Effector CD8-positive, alpha-beta T cell (primary cell): ENCODE measurements around the gene XRCC1.
"Not testable (repeated sequence)": the region's sequence is repeated elsewhere in the genome, so short reads cannot be mapped to it uniquely, and the experiment has no call there.

Experiments used
- DNase-seq: peaks from one replicate; lab custom pipeline; 2025; lab: John Stamatoyannopoulos, UW

XRCC1 gene

DNA sequence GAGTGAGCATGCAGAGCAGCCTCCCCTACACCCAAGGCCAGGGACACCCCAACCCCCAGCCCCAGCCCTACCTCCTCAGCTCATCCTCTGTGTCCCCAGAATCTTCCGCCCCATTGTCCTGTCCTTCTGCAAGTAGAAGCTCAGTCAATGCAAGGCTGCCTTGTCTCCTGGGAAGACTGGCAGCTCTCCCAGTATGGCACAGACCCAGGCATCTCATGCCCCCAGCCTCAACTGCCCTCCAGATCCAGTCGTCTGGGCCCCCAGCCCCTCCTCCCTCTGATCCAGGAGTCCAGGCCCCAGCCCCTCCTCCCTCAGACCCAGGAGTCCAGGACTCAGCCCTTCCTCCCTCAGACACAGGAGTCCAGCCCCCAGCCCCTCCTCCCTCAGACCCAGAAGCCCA, 29.3 kb downstream of the XRCC1 start:
- DNase-seq, result no peak

- DNase-seq, result no peak
Measured at GRCh38 chr19:43545276-43545675, 30.1 kb downstream of the XRCC1 start.

DNA sequence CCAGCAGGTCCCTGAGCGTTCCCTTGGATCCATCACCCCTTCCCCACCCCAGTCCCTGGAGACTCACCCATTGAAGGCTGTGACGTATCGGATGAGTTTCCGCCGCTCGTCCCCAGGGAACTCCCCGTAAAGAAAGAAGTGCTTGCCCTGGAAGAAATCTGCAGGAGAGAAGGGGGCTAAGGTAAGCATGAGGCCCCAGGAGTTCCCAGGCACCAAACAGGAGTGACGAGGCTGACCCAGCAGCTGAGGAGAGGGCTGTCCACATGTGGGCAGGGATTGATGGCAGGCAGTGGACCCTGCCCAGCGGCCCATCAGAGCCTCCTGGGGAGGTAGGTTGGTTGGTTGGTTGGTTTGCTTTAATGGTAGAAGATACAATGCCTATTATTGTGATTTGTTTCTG, 31.2 kb downstream of the XRCC1 start:
- no peak for DNase-seq

DNA sequence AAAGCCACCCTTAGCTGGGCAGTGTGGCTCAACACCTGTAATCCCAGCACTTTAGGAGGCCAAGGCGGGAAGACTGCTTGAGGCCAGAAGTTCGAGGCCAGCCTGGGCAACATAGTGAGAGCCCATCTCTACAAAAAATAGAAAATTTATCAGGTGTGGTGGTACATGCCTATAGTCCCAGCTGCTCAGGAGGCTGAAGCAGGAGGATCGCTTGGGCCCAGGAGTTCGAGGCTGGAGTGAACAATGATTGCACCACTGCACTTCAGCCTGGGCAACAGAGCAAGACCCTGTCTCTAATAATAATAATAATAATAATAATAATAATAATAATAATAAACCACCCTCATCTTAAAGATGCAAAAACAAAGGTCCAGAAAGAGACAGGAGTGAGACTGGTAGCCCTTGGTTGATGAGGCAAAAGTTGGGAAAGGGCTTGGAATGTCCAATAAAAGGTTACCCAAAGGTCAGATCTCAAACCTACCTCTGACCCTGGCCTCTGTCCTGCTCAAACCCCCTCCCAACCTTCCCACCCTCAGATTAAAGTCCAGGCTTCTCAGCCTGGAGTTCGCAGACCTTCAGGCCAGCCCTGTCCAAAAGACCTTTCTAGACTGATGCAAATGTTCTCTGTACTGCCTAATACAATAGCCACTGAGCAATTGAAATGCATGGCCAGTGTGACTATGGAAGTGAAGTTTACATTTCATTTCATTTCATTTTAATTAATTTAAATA, 33.2 kb downstream of the XRCC1 start:
- DNase-seq, result no peak

- no peak for DNase-seq
Measured at GRCh38 chr19:43540381-43540780, 34.9 kb downstream of the XRCC1 start.

GRCh38 chr19:43538922-43539321, 36.4 kb downstream of the XRCC1 start:
- DNase-seq, result no peak

GRCh38 chr19:43534816-43535761, 40.2 kb downstream of the XRCC1 start:
- DNase-seq, result peak; percentile 15

- no peak for DNase-seq
Measured at GRCh38 chr19:43534305-43534815, 41.0 kb downstream of the XRCC1 start.

GRCh38 chr19:43533546-43534304, 41.6 kb downstream of the XRCC1 start:
- DNase-seq, result peak; percentile 95

DNA sequence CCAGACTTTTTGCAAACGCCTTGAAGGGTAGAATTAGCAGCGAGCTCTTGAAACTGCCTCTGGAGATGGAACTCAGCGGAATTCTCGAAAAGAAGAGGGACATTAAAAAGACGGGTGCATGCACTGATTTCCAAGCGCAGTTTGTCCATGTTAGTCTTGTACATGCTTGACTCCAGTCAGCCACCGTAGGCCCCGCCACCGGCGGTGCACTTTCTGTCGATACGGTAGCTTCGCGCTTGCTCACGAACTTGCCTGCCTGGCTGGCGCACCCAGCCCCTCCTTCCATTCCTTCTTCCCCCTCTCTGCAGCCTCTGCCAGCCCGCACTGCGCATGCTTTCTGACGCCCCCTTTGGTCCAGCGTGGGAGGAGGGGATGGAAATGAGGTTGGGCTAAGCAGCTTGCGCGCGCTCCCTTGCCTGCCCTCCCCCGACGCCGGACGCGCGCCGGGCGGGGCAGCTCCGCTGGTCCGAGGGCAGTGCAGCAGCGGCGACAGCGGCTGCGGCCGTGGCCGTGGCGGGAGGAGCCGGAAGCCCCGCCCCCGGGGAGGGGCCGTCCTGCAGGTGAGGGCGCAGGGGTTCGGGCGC, 42.3 kb downstream of the XRCC1 start, which contains the start of gene ZNF575:
Gene ZNF575 (plus strand): TSS at position 227 of the 584 bp plus-strand sequence. CDS start 1,235 bp downstream, outside the sequence.
- peak; percentile 64 for DNase-seq

- peak; percentile 51 for DNase-seq
Measured at GRCh38 chr19:43532571-43532961, 42.8 kb downstream of the XRCC1 start.

- DNase-seq, result no peak
Measured at GRCh38 chr19:43527860-43528622, 47.3 kb downstream of the XRCC1 start.

DNA sequence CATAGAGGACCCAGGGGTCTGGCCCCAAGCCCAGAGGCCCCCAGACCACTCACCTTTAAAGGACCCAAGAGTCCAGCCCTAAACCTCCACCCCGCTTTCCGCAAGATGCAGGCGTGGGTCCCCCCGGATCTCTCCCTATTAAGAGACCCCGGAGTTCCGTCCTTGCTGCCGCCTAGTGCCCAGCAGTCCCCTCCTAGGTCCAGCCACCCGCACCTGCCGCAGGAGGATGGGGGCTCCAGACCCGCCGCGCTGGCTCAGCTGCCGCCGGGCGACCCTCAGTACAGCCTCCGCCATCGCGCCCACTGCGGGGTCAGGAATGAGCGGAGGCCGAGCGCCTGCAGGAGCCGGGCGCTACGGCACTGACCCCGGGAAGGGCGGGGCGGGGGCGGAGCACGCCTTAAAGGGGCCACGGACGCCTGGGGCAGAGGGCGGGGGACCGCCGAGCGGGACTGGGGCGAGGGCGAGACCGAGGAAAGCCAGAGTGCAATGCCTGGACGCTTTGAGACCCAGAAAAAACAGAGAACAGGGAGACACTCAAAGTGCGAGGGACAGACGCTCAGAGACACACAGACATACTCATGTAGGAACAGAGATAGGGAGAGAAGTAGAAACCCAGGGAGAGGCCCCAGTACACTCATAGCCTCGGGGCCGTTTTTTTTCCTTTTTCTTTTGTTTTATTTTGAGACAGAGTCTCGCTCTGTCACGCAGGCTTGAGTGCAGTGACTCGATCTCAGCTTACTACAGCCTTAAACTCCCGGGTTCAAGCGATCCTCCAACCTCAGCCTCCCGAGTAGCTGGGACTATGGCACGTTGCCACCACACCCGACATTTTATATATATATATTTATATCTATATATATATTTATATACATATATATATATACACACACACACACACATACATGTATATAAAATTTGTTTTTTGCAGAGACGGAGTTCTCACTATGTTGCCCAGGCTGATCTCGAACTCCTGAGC, 48.2 kb downstream of the XRCC1 start, which contains the start of gene ETHE1:
Gene ETHE1 (minus strand): TSS at position 318 of the 976 bp plus-strand sequence. CDS start 24 bp downstream, at position 294.
- DNase-seq, result peak; percentile 60

GRCh38 chr19:43525836-43526771, 49.2 kb downstream of the XRCC1 start:
- DNase-seq, result no peak

- DNase-seq, result peak; percentile 16
Measured at GRCh38 chr19:43524922-43525835, 50.1 kb downstream of the XRCC1 start.

DNA sequence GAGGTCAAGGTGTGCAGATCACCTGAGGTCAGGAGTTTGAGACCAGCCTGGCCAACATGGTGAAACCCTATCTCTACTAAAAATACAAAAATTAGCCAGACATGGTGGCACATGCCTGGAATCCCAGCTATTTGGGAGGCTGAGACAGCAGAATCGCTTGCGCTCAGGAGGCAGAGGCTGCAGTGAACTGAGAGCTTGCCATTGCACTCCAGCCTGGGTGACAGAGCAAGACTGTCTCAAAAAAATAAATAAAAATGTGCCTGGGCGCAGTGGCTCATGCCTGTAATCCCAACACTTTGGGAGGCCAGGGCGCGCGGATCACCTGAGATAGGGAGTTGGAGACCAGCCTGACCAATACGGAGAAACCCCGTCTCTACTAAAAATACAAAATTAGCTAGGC, 51.6 kb downstream of the XRCC1 start:
- not testable (repeated sequence) for DNase-seq

DNA sequence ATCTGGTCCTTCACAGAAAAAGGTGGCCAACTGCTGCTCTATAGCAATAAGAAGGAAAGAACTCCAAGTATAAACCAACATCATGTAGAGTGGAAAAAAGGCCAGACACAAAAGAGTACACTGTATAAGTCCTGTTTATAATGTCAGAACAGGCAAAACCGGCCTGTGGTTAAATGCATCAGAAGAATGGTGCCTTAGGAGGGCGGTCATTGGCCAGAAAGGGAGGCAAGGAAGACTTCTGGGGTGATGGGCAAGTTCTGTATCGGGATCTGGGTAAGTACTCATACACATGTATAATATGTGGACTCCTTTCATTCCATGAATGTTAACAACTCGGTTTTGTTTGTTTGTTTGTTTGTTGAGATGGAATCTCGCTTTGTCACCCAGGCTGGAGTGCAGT, 52.4 kb downstream of the XRCC1 start:
- DNase-seq, result no peak
